ENCODE measurements around the gene S100A2. TPM values are rescaled to one million over a fixed set of nuclear protein-coding genes. Genes with fewer than 3 reads are reported as not detected.

S100A2 gene
- total and polyA plus RNA-seq, 2 donors (not counting 1 experiment from before 2014, with no cell fraction given) = 0.19 TPM; not detected in 1

- DNase-seq (no peak), ATAC-seq (ENCODE audit: low read depth) (no peak)
- no peaks in the 10 kb centered on the region for H3K27me3 Mint-ChIP-seq
- H3K27ac Mint-ChIP-seq = no peak overlapping the region
- ChIA-PET POLR2A (no interaction called here), CTCF (interaction anchor here (0.8 to 1.3 kb wide), 3 partner anchors 10 to 14 kb away, joined by 3 read pairs; no protein-coding TSS in a partner anchor)
- H3K9me3 ChIP-seq (ENCODE audit: control extremely low read depth in 1 of 3, control insufficient read depth in 2 of 3, insufficient read depth in 1 of 3, low read length in 2 of 3) = no peaks in the 10 kb centered on the region
- no peaks in the 10 kb centered on the region for H4K20me1 ChIP-seq (ENCODE audit: control insufficient read depth, insufficient read depth, low read length, poor library complexity, severe bottlenecking)
- H3K36me3 ChIP-seq (replicated peaks in 1 of 2; ENCODE audit: control extremely low read depth in 1 of 2, control insufficient read depth in 1 of 2, extremely low read depth in 1 of 2, insufficient read depth in 2 of 2, low read length in 1 of 2) = no peaks in the 10 kb centered on the region
- no peak overlapping the region for H3K9ac ChIP-seq (ENCODE audit: low read length)
- no peak overlapping the region for H3K4me2 ChIP-seq (replicated peaks; ENCODE audit: low read depth, low read length, poor library complexity, severe bottlenecking)
- TF ChIP-seq CTCF (IDR thresholded peaks at IDR 0.05) (no peak), EZH2 (IDR thresholded peaks at IDR 0.05; ENCODE audit: borderline replicate concordance, insufficient read depth, low read depth, low read length, poor library complexity, severe bottlenecking) (no peak)
- no peaks in the 10 kb centered on the region for H3K27me3 ChIP-seq (replicated peaks in 1 of 4; ENCODE audit: control extremely low read depth in 1 of 4, control insufficient read depth in 3 of 4, insufficient read depth in 4 of 4, low read length in 3 of 4)
- no peaks in the 10 kb centered on the region for H3K79me2 ChIP-seq (ENCODE audit: control insufficient read depth, insufficient read depth, low read length)
- H3K4me3 Mint-ChIP-seq = no peak overlapping the region
- peaks cover 10% of the 10 kb centered on the region in 2 donors for H3K4me1 ChIP-seq (ENCODE audit: control insufficient read depth in 2 of 2, insufficient read depth in 2 of 2, low read length in 2 of 2)
- H2AFZ ChIP-seq (ENCODE audit: insufficient read depth, low read depth, low read length, poor library complexity, severe bottlenecking) = no peak overlapping the region
- no peaks in the 10 kb centered on the region for H3K4me1 Mint-ChIP-seq
- no peaks in the 10 kb centered on the region for H3K9me3 Mint-ChIP-seq (ENCODE audit: insufficient read depth)
- intact Hi-C loops (cut with micrococcal nuclease) = no loop called here
- 92% methylated on average over 2 of the region's 2 CpGs for WGBS (ENCODE audit: insufficient coverage)
- no peak overlapping the region for H3K4me3 ChIP-seq (ENCODE audit: control extremely low read depth in 1 of 5, extremely low read depth in 1 of 5, insufficient read depth in 1 of 5, low read depth in 2 of 5, low read length in 4 of 5)
- H3K27ac ChIP-seq (ENCODE audit: low read length in 2 of 2) = no peak overlapping the region
Observed at GRCh38 chr1:153614189-153614900, 48.7 kb upstream of the S100A2 start.

- DNase-seq = no peak
Observed at GRCh38 chr1:153613406-153613805, 47.8 kb upstream of the S100A2 start.

More at GRCh38 chr1:153613406-153613805, 47.8 kb upstream of the S100A2 start:
- Histone ChIP-seq H3K27me3 (replicated peaks in 1 of 4; ENCODE audit: control extremely low read depth in 1 of 4, control insufficient read depth in 3 of 4, insufficient read depth in 4 of 4, low read length in 3 of 4) (no peaks in the 10 kb centered on the region), H3K79me2 (ENCODE audit: control insufficient read depth, insufficient read depth, low read length) (no peaks in the 10 kb centered on the region), H3K9ac (ENCODE audit: low read length) (no peak overlapping the region), H4K20me1 (ENCODE audit: control insufficient read depth, insufficient read depth, low read length, poor library complexity, severe bottlenecking) (no peaks in the 10 kb centered on the region), H3K36me3 (replicated peaks in 1 of 2; ENCODE audit: control extremely low read depth in 1 of 2, control insufficient read depth in 1 of 2, extremely low read depth in 1 of 2, insufficient read depth in 2 of 2, low read length in 1 of 2) (no peaks in the 10 kb centered on the region), H3K9me3 (ENCODE audit: control extremely low read depth in 1 of 3, control insufficient read depth in 2 of 3, insufficient read depth in 1 of 3, low read length in 2 of 3) (no peaks in the 10 kb centered on the region), H3K4me1 (ENCODE audit: control insufficient read depth in 2 of 2, insufficient read depth in 2 of 2, low read length in 2 of 2) (peaks cover 10% of the 10 kb centered on the region in 2 donors), H3K27ac (ENCODE audit: low read length in 2 of 2) (no peak overlapping the region), H3K4me2 (replicated peaks; ENCODE audit: low read depth, low read length, poor library complexity, severe bottlenecking) (no peak overlapping the region), H3K4me3 (ENCODE audit: control extremely low read depth in 1 of 5, extremely low read depth in 1 of 5, insufficient read depth in 1 of 5, low read depth in 2 of 5, low read length in 4 of 5) (no peak overlapping the region), H2AFZ (ENCODE audit: insufficient read depth, low read depth, low read length, poor library complexity, severe bottlenecking) (no peak overlapping the region)
- no peaks in the 10 kb centered on the region for H3K4me1 Mint-ChIP-seq
- 92% methylated on average over 5 of the region's 5 CpGs for WGBS (ENCODE audit: insufficient coverage)
- no peak for TF ChIP-seq EZH2 (IDR thresholded peaks at IDR 0.05; ENCODE audit: borderline replicate concordance, insufficient read depth, low read depth, low read length, poor library complexity, severe bottlenecking)
- TF ChIP-seq CTCF (IDR thresholded peaks at IDR 0.05) = no peak
- intact Hi-C loops (cut with micrococcal nuclease) = no loop called here
- H3K4me3 Mint-ChIP-seq = no peak overlapping the region
- no peak for ATAC-seq (ENCODE audit: low read depth)
- no peaks in the 10 kb centered on the region for H3K27me3 Mint-ChIP-seq
- H3K27ac Mint-ChIP-seq = no peak overlapping the region
- H3K9me3 Mint-ChIP-seq (ENCODE audit: insufficient read depth) = no peaks in the 10 kb centered on the region
- ChIA-PET CTCF (interaction anchor here (0.8 to 1.1 kb wide), 2 partner anchors 11 to 15 kb away, joined by 3 read pairs; no protein-coding TSS in a partner anchor), POLR2A (no interaction called here)
